PC-9 (cell line): ENCODE data around the gene MYH6. TPM values are rescaled to one million over a fixed set of nuclear protein-coding genes. Genes with fewer than 3 reads are reported as not detected.

Experiments used
- BruUV-seq: library from RNA; stranded (reverse); fragments of 400-500 nt; replicated peaks from 2 replicates; lab custom pipeline; 2021; lab: Mats Ljungman, UMichigan
- CTCF ChIA-PET: fragments of 300-600 bp; sonication (Branson Sonifier 250); formaldehyde crosslinking; loops from one replicate; lab custom pipeline; 2022; ENCODE audit warnings: antibody characterized with exemption; lab: Charles Lee
- POLR2A ChIA-PET: fragments of 300-600 bp; sonication (Branson Sonifier 250); formaldehyde crosslinking; loops from one replicate; lab custom pipeline; 2022; ENCODE audit warnings: antibody characterized with exemption; ENCODE audit not compliant: unreplicated experiment; lab: Charles Lee
- DNase-seq, 2 experiments: peaks; one replicate each; pipeline versions ENCODE4 v3.0.0 to v3.0.0-alpha.2; 2015 to 2022; ENCODE audit warnings: mixed read lengths in 1 of 2
- H2AFZ ChIP-seq: fragments of 200-600 bp; sonication (generic); 2 replicates; pipeline ENCODE4 v1.8.1; 2017; ENCODE audit warnings: antibody characterized with exemption
- H3F3A ChIP-seq: fragments of 200-600 bp; sonication (generic); 2 replicates; pipeline ENCODE4 v1.8.1; 2017; ENCODE audit warnings: antibody characterized with exemption, mild to moderate bottlenecking, low read depth; ENCODE audit not compliant: insufficient read depth
- H3K27ac ChIP-seq: fragments of 200-600 bp; sonication (generic); 2 replicates; pipeline ENCODE4 v1.6.1; 2016; ENCODE audit warnings: mixed run types
- H3K27me3 ChIP-seq: fragments of 200-600 bp; sonication (generic); 2 replicates; pipeline ENCODE4 v1.6.1; 2016; ENCODE audit warnings: low read depth, mixed run types; ENCODE audit not compliant: insufficient read depth
- H3K36me3 ChIP-seq: fragments of 200-600 bp; sonication (generic); 2 replicates; pipeline ENCODE4 v1.6.1; 2016; ENCODE audit warnings: low read depth, mixed run types
- H3K4me1 ChIP-seq: fragments of 200-600 bp; sonication (generic); replicated peaks from 2 replicates; pipeline ENCODE4 v1.6.1; 2016; ENCODE audit warnings: mixed run types; ENCODE audit not compliant: insufficient read depth
- H3K4me2 ChIP-seq: fragments of 200-600 bp; sonication (generic); 2 replicates; pipeline ENCODE4 v1.6.1; 2017; ENCODE audit warnings: mixed run types
- H3K4me3 ChIP-seq: fragments of 200-600 bp; sonication (generic); 2 replicates; pipeline ENCODE4 v1.6.1; 2016; ENCODE audit warnings: mixed run types
- H3K79me2 ChIP-seq: fragments of 200-600 bp; sonication (generic); 2 replicates; pipeline ENCODE4 v1.6.1; 2017; ENCODE audit warnings: low read depth, mixed run types
- H3K9me2 ChIP-seq: fragments of 200-600 bp; sonication (generic); 2 replicates; pipeline ENCODE4 v1.8.1; 2017; ENCODE audit warnings: mild to moderate bottlenecking; ENCODE audit not compliant: insufficient read depth
- H3K9me3 ChIP-seq: fragments of 200-600 bp; sonication (generic); 2 replicates; pipeline ENCODE4 v1.8.1; 2016; ENCODE audit warnings: low read depth; ENCODE audit not compliant: insufficient read depth
- H4K20me1 ChIP-seq: fragments of 200-600 bp; sonication (generic); 2 replicates; pipeline ENCODE4 v1.8.1; 2017; ENCODE audit not compliant: insufficient read depth
- EZH2 ChIP-seq: fragments of 200-600 bp; sonication (generic); IDR thresholded peaks from 2 replicates; pipeline ENCODE4 v1.8.0; 2017; ENCODE audit warnings: antibody characterized with exemption, low read depth
- intact Hi-C: fragments of 100-400 bp; cut with micrococcal nuclease; formaldehyde crosslinking; loops from one replicate; pipeline ENCODE4 v1.10.0; 2022; ENCODE audit not compliant: unreplicated experiment
- total RNA-seq: library from RNA; stranded (reverse); gene quantifications from 2 replicates; pipeline ENCODE4 v1.2.3, GENCODE V29; 2021
- TF ChIP-seq, protein P1 (sequence below): fragments of 200-600 bp; sonication (generic); conservative IDR thresholded peaks from 2 replicates; pipeline ENCODE4 v1.6.1; 2017; ENCODE audit warnings: mixed run types, antibody characterized with exemption, mild to moderate bottlenecking, moderate library complexity

MYH6 gene
- total RNA-seq, 1 experiment from 2014 or later, result not detected

DNA sequence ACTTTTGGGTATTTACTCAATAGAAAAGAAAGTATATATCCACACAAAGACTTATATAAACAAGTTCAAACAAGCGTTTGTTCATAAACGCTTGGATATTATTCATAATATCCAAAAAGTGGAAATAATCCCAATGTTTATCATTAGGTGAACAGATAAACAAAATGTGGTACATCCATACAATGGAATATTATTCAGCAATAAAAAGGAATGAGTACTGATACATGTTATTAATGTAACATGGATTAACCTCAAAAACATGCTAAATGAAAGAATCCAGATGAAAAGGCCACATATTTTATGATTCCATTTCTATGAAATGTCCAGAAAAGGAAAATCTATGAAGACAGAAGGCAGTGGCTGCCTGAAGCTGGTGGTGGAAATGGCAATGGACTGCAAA, 44.2 kb upstream of the MYH6 start:
- Histone ChIP-seq H3K36me3 (no peaks in the 10 kb centered on the region), H3K27ac (no peak overlapping the region), H4K20me1 (no peaks in the 10 kb centered on the region), H3K4me3 (no peak overlapping the region), H2AFZ (no peak overlapping the region), H3K79me2 (no peaks in the 10 kb centered on the region), H3K4me1 (no peaks in the 10 kb centered on the region), H3K27me3 (peaks cover 23% of the 10 kb centered on the region), H3F3A (no peaks in the 10 kb centered on the region), H3K9me2 (no peaks in the 10 kb centered on the region), H3K4me2 (no peak overlapping the region), H3K9me3 (no peaks in the 10 kb centered on the region)
- no TSS peak for BruUV-seq
- no peak for TF ChIP-seq EZH2
- TF ChIP-seq, protein P1, sequence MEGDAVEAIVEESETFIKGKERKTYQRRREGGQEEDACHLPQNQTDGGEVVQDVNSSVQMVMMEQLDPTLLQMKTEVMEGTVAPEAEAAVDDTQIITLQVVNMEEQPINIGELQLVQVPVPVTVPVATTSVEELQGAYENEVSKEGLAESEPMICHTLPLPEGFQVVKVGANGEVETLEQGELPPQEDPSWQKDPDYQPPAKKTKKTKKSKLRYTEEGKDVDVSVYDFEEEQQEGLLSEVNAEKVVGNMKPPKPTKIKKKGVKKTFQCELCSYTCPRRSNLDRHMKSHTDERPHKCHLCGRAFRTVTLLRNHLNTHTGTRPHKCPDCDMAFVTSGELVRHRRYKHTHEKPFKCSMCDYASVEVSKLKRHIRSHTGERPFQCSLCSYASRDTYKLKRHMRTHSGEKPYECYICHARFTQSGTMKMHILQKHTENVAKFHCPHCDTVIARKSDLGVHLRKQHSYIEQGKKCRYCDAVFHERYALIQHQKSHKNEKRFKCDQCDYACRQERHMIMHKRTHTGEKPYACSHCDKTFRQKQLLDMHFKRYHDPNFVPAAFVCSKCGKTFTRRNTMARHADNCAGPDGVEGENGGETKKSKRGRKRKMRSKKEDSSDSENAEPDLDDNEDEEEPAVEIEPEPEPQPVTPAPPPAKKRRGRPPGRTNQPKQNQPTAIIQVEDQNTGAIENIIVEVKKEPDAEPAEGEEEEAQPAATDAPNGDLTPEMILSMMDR, result no peak
- intact Hi-C loops, result loop anchor here (5.0 kb wide), 1 partner anchor 120 kb away; no protein-coding TSS in a partner anchor
- no peak for DNase-seq
- CTCF ChIA-PET, result no interaction called here
- POLR2A ChIA-PET, result no interaction called here

DNA sequence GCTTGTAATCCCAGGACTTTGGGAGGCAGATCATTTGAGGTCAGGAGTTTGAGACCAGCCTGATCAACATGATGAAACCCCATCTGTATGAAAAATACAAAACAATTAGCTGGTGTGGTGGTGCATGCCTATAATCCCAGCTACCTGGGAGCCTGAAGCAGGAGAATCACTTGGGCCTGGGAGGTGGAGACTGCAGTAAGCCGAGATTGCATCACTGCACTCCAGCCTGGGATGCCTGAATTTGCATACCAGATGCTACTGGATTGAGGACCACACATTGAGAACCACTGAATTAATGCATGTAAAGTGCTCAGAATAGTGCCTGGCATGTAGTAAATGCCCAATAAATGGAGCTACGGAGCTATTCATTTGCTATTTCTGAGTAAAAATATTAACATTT, 42.3 kb upstream of the MYH6 start:
- CTCF ChIA-PET, result no interaction called here

DNA sequence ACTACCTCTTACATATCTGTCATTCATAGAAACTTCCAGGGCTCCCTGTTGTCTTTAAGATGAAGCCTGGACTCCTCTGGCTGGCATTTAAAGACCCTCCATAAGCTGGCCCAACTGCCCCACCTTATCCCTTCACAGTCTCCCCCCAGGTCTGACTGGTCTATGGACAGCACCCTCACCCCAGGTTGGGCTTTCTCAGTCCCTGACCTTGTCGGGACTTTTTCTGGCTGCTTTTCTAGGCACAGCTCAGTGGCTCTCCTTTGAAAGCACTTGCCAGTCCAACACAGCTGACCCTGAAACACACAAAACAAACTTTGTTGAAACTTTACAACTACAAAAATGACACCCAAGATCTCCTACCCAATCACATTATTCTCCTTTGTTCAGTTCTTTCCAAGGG, 41.2 kb upstream of the MYH6 start:
- BruUV-seq, result no TSS peak
- ChIA-PET CTCF (no interaction called here), POLR2A (no interaction called here)
- H4K20me1 ChIP-seq, result no peaks in the 10 kb centered on the region
- TF ChIP-seq EZH2, result no peak
- TF ChIP-seq, protein P1, result no peak
- no peaks in the 10 kb centered on the region for H3K79me2 ChIP-seq
- intact Hi-C loops, result no loop called here
- H3K4me1 ChIP-seq, result no peaks in the 10 kb centered on the region
- H3K36me3 ChIP-seq, result no peaks in the 10 kb centered on the region
- no peak for DNase-seq
- H2AFZ ChIP-seq, result no peak overlapping the region
- no peaks in the 10 kb centered on the region for H3K9me2 ChIP-seq
- no peak overlapping the region for H3K4me2 ChIP-seq
- H3K9me3 ChIP-seq, result no peaks in the 10 kb centered on the region
- peaks cover 22% of the 10 kb centered on the region for H3K27me3 ChIP-seq
- no peak overlapping the region for H3K4me3 ChIP-seq
- no peak overlapping the region for H3K27ac ChIP-seq
- no peaks in the 10 kb centered on the region for H3F3A ChIP-seq

More for the DNA sequence above, 42.3 kb upstream of the MYH6 start:
- H3K27ac ChIP-seq, result no peak overlapping the region
- H3K4me2 ChIP-seq, result no peak overlapping the region
- H3K9me3 ChIP-seq, result no peaks in the 10 kb centered on the region
- no peak for DNase-seq
- no peaks in the 10 kb centered on the region for H3K4me1 ChIP-seq
- no TSS peak for BruUV-seq
- H3K4me3 ChIP-seq, result no peak overlapping the region
- TF ChIP-seq, protein P1, result no peak
- TF ChIP-seq EZH2, result no peak
- H3K9me2 ChIP-seq, result no peaks in the 10 kb centered on the region
- no peaks in the 10 kb centered on the region for H4K20me1 ChIP-seq
- no peaks in the 10 kb centered on the region for H3K79me2 ChIP-seq
- H2AFZ ChIP-seq, result no peak overlapping the region
- peaks cover 23% of the 10 kb centered on the region for H3K27me3 ChIP-seq
- no peaks in the 10 kb centered on the region for H3K36me3 ChIP-seq
- intact Hi-C loops, result loop anchor here (5.0 kb wide), 1 partner anchor 118 kb away; no protein-coding TSS in a partner anchor
- POLR2A ChIA-PET, result no interaction called here
- no peaks in the 10 kb centered on the region for H3F3A ChIP-seq
